Stimulated activated CD8-positive, alpha-beta memory T cell treated with anti-CD3 and anti-CD28 coated beads, Interleukin-15, amount 100 ng/mL, for 4 hours (primary cell): ENCODE results near the gene RASL10A.

Experiments used
- DNase-seq, 2 donors: peaks; one replicate each; pipeline ENCODE4 v3.0.0-alpha.2; 2020; ENCODE audit warnings: low read depth in 2 of 2

Gene RASL10A

DNA sequence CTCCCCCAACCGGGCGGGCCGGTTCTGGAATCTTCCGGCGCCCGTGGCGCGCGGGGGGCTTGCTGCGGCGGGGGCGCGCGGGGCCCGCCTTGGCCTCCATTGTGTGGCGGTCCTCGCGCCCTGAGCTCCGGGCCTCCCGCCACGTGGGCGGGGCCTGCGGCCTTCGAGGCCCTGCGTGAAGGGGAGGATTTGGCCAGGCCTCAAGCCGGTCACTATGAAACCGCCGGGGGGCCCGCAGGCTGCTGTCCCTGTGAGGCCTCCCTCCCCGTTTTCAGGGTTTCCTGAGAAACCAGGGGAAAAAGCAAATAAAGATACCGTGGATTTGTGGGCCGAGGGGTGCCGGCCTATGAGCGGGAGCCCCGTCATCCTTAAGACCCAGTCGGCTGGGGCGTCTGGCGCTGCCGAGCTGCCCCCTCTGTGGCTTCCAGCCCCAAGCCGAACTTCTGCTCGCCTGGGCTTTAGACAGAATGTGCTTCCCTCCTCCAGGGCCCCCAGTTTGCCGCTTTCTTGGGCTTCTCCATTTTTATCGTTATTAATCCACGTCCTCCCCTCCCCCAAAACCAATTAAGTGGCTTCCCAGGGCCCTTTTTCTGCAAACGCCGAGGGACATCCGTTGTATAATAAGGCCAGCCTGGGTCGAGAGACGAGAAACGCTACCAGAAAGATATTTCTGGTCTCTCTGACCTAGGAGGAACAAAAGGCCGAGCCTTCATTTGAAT lies 46.8 kb downstream of the RASL10A start:
- DNase-seq: peak in 1 of 2 donors; percentile 9

DNA sequence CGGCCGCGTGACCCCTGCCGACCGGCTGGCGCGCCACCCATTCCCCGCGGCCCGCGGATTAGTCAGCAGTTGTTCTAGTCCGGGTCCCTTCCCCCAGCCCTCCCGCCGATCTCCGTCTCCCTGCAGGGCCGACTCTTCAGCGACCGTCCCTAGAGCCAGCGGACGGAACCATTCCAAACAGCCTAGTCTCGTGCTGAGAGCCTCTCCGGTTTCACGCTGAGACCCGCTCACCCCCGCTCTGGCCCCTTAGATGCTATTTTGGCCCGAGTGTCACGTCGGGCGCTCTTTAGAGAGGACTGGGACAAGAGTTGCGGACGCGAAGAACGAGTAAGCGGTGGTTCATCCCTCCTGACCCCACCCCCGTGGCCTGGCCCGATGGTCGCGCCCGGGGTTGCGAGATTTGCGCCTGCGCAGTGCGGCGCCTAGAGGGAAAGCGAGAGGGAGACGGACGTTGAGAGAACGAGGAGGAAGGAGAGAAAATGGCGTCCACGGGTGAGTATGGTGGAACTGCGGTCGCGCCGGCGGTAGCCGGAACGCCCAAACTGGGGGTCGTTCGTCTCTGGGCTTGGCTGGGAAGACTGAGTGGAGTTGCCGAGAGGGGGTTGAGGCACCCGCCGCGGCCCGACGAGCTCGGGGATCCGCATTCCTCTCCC lies 47.5 kb downstream of the RASL10A start, which contains the start of the genes EWSR1 and RHBDD3:
TSS of gene EWSR1 (plus strand) at position 411 of the 653 bp plus-strand sequence. CDS start at position 480, 69 bp downstream.
TSS of gene RHBDD3 (minus strand) at position 124 of the 653 bp plus-strand sequence. CDS start 2,355 bp downstream, outside the sequence.
- DNase-seq: peak; percentile 90

DNA sequence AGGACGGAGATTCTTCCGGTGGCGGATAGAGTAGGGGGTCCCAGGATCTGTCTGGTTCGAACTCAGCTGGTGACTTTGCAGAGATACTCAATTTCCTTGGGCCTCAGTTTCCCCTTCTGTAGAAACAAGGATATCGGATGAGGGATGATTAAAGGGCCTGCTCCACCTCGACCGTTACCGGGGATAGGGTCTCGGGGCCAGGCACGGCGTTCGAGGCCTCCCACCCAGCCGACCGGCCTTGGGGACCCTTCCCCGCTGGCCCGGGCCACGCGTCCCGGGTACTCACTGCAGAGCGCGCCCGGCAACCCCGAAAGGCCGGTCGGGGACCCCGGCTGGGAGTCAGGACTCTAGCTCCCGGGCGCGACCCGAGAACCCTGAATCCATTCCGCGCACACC lies 48.0 kb downstream of the RASL10A start:
- no peak for DNase-seq

DNA sequence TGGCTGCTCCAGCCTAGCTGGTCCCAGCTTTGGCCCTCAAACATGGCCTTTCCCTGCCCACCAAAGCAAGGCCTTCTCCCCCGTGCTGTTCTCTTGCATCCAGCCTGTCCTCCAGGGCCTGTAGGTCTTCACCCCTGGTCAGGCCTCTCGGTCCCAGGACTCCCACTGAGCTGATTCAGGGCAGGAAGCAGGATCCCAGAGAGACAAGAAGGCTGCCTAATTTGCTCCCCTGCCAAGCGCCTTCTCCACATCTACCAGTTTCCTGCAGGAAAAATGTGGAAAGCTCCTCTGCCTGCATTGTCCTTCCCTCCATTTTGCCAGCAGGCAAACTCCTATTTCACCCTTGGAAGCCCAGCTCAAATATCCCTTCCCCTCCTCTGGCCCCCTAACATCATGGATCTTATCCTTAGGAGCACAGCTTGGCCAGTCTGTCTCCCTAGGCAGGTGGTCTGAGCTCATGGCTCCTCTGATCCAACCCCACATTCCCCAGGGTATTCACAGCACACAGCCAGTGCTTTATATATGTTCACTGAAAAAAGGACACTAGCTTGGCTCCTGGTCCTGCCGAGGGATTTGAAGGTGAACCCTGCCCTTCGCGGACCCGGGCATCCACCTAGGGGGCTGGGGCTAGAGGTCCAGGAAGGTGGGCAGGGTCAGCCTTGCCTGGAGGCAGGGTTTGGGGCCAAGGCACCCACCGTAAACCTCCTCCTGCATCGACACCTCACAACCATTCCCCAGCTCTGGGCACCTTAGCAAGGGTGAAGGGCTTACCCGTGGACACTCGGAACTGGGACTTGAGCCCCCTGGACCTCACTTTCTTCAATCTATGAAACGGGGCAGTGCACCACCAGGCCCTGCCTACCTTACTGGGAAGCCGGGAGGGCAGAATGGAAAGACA lies 48.7 kb downstream of the RASL10A start:
- no peak for DNase-seq

DNA sequence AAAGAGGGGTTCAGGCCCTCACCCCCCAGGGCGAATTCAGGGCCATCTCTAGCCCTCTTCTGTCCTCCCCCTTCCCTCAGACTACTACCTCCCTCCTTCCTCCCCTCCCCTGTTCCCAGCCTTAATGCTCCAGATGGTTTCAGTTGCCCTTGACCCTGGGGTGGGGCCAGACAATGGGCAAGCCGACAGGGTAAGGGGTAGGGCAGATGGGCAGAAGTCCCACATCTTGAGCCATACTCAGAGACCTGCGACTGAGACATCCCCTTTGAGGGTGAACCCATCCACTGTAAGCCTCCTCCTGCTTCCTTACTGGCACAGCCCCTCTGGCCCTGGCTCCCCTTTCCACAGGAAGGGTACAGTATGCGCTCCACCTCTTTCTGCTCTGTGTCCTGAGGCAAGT lies 49.6 kb downstream of the RASL10A start:
- no peak for DNase-seq

DNA sequence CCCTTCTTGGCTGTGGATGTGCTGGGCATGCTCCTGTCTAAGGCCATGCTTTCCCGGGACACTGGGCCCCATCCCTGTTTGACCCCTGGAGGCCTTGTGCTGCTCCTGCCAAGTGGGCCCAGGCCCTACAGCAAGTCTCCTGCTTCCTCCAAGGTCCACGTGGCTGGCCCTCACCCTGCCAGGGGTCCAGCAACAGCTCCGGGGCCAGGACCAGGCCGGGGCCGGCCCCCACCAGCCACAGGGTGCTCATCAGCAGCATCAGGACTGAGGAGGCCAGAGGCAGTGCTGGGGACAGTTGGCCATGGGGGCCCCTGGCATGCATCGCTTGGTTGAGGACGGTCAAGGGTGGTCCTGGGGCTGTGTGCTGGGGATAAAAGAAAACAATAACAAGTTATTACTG lies 50.2 kb downstream of the RASL10A start:
- no peak for DNase-seq

DNA sequence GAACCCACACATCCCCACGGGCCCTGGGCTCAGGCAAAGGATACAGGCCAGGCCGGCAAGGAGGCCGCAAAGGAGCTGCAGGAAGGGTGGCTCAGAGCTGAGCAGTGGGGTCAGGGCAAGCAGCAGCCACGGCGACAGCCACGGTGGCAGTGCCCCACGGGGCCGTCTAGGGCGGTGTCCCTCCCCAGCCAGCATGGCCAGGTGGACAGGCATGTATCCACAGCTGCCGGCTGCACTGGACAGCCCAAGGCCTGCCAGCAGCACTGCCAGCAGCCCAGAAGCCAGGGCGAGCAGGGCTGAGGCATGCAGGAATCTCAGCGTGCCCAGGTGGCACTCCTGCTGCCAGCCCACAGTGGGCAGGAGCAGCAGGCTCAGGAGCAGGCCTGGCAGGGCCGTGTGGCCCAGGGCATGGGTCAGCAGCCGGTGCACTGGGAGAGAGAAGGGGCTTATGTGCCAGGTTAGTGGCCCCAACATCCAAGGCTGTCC lies 51.7 kb downstream of the RASL10A start:
- DNase-seq: no peak
